GM19468 (cell line): Measurements from ENCODE around the gene UTS2R.
"Not testable (repeated sequence)": the region's sequence is repeated elsewhere in the genome, so short reads cannot be mapped to it uniquely, and the experiment has no call there.

Source experiments
- ATAC-seq: cut with Tn5 transposase; IDR thresholded peaks from one replicate; pipeline ENCODE4 v1.9.1; 2021; ENCODE audit warnings: mild to moderate bottlenecking, moderate library complexity, moderate number of reproducible peaks; ENCODE audit not compliant: unreplicated experiment; ENCODE audit errors: extremely low read depth

The UTS2R gene

GRCh38 chr17:82351254-82351712 lies 20.3 kb upstream of the UTS2R start:
- no peak for ATAC-seq

- ATAC-seq: no peak
These were observed 19.7 kb upstream of the UTS2R start for GRCh38 chr17:82351713-82352488.

GRCh38 chr17:82353484-82353883 lies 18.1 kb upstream of the UTS2R start:
- no peak for ATAC-seq

GRCh38 chr17:82354804-82355308 lies 16.7 kb upstream of the UTS2R start:
- ATAC-seq: no peak

GRCh38 chr17:82355770-82356427 lies 15.7 kb upstream of the UTS2R start:
- ATAC-seq: no peak

GRCh38 chr17:82356845-82357355 lies 14.7 kb upstream of the UTS2R start:
- no peak for ATAC-seq

- ATAC-seq: no peak
These were observed 14.2 kb upstream of the UTS2R start for GRCh38 chr17:82357394-82357793.

- no peak for ATAC-seq
These were observed 12.9 kb upstream of the UTS2R start, which contains the start of gene TEX19 for GRCh38 chr17:82358465-82359350. Gene TEX19, plus strand, starts transcription at chr17:82359247. Its CDS starts 2,904 bp downstream, at chr17:82362151.

- not testable (repeated sequence) for ATAC-seq
These were observed 12.0 kb upstream of the UTS2R start for GRCh38 chr17:82359451-82360074.

- no peak for ATAC-seq
These were observed 9.5 kb upstream of the UTS2R start for GRCh38 chr17:82361885-82362633.

- ATAC-seq: no peak
These were observed 5.8 kb upstream of the UTS2R start for GRCh38 chr17:82365606-82366295.

GRCh38 chr17:82366749-82367148 lies 4.8 kb upstream of the UTS2R start:
- ATAC-seq: no peak

GRCh38 chr17:82367724-82368524 lies 3.6 kb upstream of the UTS2R start:
- no peak for ATAC-seq

- no peak for ATAC-seq
These were observed 2.4 kb upstream of the UTS2R start for GRCh38 chr17:82369211-82369610.

- no peak for ATAC-seq
These were observed 863 bp upstream of the UTS2R start for GRCh38 chr17:82370471-82371332.

- no peak for ATAC-seq
These were observed 895 bp downstream of the UTS2R start for GRCh38 chr17:82372249-82373071.
